GM08714 (cell line): ENCODE measurements around the gene TAF15.

Experiments used
- H3K4me3 ChIP-seq: fragments of 200-500 bp; sonication (Bioruptor generic); 2 replicates; pipeline ENCODE4 v1.5.1; 2014; ENCODE audit warnings: mild to moderate bottlenecking, low read length, inconsistent platforms
- ZNF274 ChIP-seq: IDR thresholded peaks from 2 replicates; pipeline ENCODE4 v1.6.1; 2012; ENCODE audit warnings: mild to moderate bottlenecking, low read depth, low read length

TAF15 gene

GRCh38 chr17:35808962-35809854, at the start of gene TAF15:
Gene TAF15 (plus strand): TSS chr17:35809484. CDS start chr17:35809570, 86 bp downstream.
- TF ChIP-seq ZNF274, result no peak
- H3K4me3 ChIP-seq, result peak within 1 kb of the TSS; percentile 99

DNA sequence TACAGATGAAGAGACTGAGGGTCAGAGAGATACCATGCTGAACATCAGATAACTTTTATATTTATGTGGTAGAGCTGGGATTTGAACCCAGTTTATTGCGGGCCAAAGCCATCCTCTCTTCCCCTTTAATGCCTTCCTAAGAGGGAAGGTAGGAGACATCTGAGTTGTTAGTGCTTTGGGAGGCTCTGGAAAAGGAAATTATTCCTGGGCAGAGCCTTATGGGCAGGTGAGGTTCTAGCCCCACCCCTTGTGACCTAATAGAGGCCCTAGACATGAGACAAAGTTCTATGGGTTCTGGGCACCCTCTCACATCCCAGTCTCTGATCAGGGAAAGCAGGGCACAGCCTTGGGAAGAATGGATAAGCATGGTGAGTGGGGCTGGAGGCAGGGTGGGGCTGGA, 48.7 kb upstream of the TAF15 start, which contains the start of gene C17orf50:
C17orf50 (plus strand) TSS at position 301 of the 400 bp plus-strand sequence; CDS start at position 356, 55 bp downstream.
- TF ChIP-seq ZNF274, result no peak
- H3K4me3 ChIP-seq, result no peak within 1 kb of the TSS

GRCh38 chr17:35761601-35762000, 47.7 kb upstream of the TAF15 start:
- H3K4me3 ChIP-seq, result no peak overlapping the region

DNA sequence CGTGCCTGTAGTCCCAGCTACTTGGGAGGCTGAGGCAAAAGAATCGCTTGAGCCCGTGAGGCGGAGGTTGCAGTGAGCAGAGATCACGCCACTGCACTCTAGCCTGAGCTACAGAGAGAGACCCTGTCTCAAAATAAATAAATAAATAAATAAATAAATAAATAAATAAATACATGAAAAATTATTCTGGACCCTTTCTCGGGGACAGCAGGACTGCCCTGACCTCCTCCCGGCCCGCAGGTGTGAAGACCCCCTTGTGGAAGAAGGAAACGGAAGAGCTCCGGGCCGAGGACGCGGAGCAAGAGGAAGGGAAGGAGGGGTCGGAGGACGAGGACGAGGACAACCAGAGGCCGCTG, 45.5 kb upstream of the TAF15 start:
- TF ChIP-seq ZNF274, result no peak
- no peak overlapping the region for H3K4me3 ChIP-seq

More at GRCh38 chr17:35761601-35762000, 47.7 kb upstream of the TAF15 start:
- no peak for TF ChIP-seq ZNF274

DNA sequence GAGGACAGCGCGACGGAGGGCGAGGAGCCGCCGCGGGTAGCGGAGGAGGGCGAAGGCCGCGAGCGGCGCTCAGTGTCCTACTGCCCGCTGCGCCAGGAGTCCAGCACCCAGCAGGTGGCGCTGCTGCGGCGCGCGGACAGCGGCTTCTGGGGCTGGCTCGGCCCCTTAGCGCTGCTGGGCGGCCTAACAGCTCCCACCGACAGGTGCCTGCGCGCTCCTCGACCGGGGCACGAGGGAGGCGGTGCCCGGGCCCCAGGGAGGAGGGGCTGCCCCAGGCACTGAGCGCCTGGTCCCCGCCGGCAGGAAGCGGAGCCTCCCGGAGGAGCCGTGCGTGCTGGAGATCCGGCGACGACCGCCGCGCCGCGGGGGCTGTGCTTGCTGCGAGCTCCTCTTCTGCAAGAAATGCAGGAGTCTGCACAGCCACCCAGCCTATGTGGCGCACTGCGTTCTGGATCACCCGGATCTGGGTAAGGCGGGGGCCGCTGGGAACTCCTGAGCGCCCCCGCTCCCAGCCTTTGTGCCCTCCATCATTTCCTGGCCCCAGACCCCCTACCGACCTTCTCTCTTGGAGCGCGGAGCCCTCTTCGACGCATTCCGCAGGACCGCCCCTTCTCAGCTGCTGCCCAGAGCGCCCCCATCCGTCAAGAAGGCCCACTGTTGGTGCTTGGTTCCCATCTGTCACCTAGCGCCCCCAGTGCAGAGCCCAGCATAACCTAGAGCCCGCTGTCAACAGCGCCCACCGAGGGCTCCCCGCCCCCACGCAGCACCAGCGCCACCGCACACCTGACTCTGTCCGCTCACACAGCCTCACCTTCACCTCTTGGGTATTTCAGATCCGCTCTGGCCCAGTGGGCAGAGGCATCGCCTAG, 44.9 kb upstream of the TAF15 start:
- H3K4me3 ChIP-seq, result peak overlapping the region; percentile 42; the same call in 1 of the 2 replicates
- TF ChIP-seq ZNF274, result no peak

DNA sequence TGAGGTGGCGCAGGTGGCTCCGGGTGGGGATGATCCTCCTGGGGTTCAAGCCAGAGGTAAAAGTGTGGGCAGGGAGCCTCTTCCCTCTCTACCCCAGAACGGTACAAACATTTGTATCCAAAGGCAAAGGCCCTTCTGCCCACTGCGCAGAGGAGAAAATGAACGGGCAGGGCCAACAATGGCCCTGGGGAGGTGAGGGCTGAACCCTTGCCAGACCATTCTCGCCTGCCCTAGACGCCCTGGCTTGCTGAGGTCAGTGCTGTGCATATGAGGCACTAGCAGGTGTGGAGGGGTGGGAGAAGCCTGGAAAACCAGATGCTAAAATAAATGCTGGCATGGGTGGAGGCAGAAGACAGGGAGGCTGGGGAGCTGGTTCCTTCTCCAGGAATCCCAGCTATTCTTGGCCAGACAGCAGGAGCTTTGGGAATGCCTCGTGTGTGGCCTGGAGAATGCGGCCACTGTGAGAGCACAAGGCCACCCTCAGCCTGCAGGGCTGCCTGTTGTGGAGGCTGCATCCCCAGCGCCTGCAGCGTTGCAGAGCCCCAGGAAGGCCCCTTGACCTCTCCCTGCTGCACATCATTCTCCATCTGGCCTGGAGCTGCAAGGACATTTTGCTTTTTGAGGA, 44.1 kb upstream of the TAF15 start:
- H3K4me3 ChIP-seq, result no peak overlapping the region
- TF ChIP-seq ZNF274, result no peak

- TF ChIP-seq ZNF274, result no peak
- no peak overlapping the region for H3K4me3 ChIP-seq
Observed at GRCh38 chr17:35765756-35766488, 43.4 kb upstream of the TAF15 start.

DNA sequence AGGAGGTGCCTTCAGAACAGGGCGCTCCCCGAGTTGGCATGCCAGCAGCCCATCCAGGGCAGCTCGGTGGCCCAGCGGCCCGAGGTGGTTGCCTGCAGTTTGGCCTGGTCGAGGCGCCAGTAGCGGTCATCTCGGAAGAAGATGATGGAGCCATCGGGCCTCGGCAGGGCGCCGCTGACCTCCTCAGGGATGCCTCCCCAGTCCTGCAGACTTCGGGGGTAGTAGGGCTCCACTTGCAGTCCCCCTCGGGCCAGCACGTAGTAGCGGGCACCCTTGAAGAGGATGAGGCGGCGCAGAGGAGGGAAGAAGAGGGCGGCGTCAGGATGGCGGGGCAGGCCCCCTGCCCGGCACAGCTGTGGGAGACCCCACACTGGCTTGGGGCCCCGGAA, 42.8 kb upstream of the TAF15 start:
- TF ChIP-seq ZNF274, result no peak

DNA sequence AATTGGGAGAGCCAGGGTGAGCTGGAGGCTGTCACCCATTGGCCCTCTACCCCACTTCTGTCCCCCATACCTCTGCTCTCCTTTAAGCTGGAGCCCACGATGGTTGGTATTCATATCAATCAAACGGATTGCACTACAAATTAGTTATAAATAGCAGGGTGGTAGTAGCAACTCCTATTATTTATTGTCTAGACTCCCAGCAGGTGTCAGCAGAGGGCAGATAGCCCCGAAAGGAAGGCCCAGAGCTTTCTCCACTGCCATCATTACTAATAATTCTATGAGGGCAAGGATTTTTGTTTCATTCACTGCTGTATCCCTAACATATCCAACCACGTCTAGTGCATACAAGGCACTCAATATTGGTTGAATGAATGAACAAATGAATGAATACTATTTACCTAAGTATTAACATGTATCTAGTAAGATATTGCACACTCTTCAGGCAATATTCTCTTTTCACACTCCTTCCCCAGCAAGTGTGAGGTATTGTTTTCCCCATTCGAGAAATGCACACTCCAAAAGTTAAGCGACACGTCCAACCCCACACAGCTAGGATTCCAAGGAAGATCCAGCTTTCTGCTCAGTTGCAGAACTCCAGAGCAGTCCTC, 42.3 kb upstream of the TAF15 start:
- no peak for TF ChIP-seq ZNF274

More for the DNA sequence above, 42.8 kb upstream of the TAF15 start:
- no peak overlapping the region for H3K4me3 ChIP-seq

DNA sequence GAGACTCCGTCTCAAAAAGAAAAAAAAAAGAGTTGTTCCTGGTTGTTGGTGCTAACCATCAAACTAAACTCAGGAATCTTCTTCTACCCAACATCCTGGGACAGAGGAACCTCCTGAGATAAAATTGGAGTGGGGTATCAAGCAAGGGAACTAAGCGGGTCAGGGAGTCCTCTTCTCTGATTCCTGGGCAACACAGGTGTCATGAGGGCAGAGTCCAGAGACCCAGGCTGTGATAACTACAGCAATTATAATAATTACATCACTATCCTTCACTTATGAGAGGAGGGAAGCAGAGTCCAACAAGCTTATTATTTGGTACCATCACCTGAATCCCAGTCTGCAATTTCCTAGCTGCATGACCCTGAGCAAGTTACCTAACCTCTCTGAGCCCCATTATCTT, 40.5 kb upstream of the TAF15 start:
- TF ChIP-seq ZNF274, result no peak
- H3K4me3 ChIP-seq, result no peak overlapping the region

More for the DNA sequence above, 42.3 kb upstream of the TAF15 start:
- H3K4me3 ChIP-seq, result no peak overlapping the region

DNA sequence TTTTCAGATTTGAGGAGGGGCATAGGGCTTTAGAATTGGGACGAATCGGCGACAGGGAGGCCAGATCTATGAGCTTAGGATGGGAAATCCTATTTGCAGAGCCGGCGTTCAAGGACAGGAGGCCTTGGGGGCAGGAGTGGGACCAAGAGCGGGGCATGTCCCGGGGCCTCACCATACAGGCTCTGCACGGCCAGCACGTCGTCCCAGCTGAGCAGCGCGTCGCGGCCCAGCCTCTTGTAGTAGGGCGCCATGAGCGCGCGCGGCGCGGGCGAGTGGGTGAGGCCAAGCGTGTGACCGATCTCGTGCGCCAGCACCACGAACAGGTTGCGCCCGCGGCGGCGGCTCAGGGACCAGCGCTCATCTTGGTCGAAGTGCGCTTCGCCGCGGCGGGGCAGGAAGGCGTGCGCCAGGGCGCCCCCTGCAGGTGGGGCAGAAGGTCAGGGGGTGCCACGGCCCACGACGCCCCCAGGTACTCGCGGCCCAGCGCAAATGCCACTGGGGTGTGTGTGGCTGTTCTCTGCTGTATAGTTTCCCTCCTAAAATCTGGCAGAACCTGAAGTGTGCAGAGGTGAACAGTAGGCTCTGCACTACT, 39.3 kb upstream of the TAF15 start:
- no peak for TF ChIP-seq ZNF274
- H3K4me3 ChIP-seq, result no peak overlapping the region

GRCh38 chr17:35773129-35773528, 36.2 kb upstream of the TAF15 start:
- TF ChIP-seq ZNF274, result no peak
- no peak overlapping the region for H3K4me3 ChIP-seq
